IMR-90 (cell line): ENCODE data around the gene GPR173. TPM values are rescaled to one million over a fixed set of nuclear protein-coding genes. Genes with fewer than 3 reads are reported as not detected.

Experiments
- ATAC-seq: fragments of 200-7000 bp; cut with Tn5 transposase; 2 replicates; pipeline ENCODE4 v1.9.1; 2020; ENCODE audit warnings: low read depth, mild to moderate bottlenecking, moderate library complexity
- BruUV-seq: library from RNA; stranded (reverse); fragments of 400-500 nt; replicated peaks from 2 replicates; lab custom pipeline; 2021; lab: Mats Ljungman, UMichigan
- CTCF ChIA-PET: fragments of 300-600 bp; formaldehyde crosslinking; extraction: SDS; loops from one replicate; lab custom pipeline; 2021; ENCODE audit warnings: antibody characterized with exemption; lab: Yijun Ruan, JAX
- POLR2A ChIA-PET: fragments of 300-600 bp; sonication (Branson Sonifier 250); formaldehyde crosslinking; loops from one replicate; lab custom pipeline; 2022; ENCODE audit warnings: antibody characterized with exemption; ENCODE audit not compliant: unreplicated experiment; lab: Charles Lee
- DNase-seq: peaks from one replicate; pipeline ENCODE4 v3.0.0; 2013
- H2AFZ ChIP-seq: replicated peaks from 2 replicates; pipeline ENCODE3; 2013; ENCODE audit warnings: low read length, mild to moderate bottlenecking; ENCODE audit not compliant: poor library complexity
- H2AK5ac ChIP-seq: 2 replicates; pipeline ENCODE4 v1.6.1; 2013; ENCODE audit warnings: low read depth, low read length, inconsistent platforms
- H2AK9ac ChIP-seq: replicated peaks from 2 replicates; pipeline ENCODE3; 2013; ENCODE audit warnings: mild to moderate bottlenecking, low read depth, low read length, moderate library complexity; ENCODE audit not compliant: poor library complexity
- H2BK120ac ChIP-seq: 2 replicates; pipeline ENCODE4 v1.6.1; 2013; ENCODE audit warnings: low read depth, low read length, inconsistent platforms
- H2BK15ac ChIP-seq: 3 replicates; pipeline ENCODE4 v1.6.1; 2013; ENCODE audit warnings: low read depth, low read length, inconsistent platforms
- H2BK20ac ChIP-seq: 2 replicates; pipeline ENCODE4 v1.6.1; 2013; ENCODE audit warnings: low read depth, mild to moderate bottlenecking, inconsistent platforms, low read length, moderate library complexity
- H2BK5ac ChIP-seq: 2 replicates; pipeline ENCODE4 v1.6.1; 2013; ENCODE audit warnings: mild to moderate bottlenecking, low read depth, low read length, inconsistent platforms; ENCODE audit not compliant: poor library complexity, severe bottlenecking
- H3K14ac ChIP-seq: replicated peaks from 2 replicates; pipeline ENCODE4 v1.6.1; 2013; ENCODE audit warnings: low read depth, low read length, inconsistent platforms
- H3K18ac ChIP-seq: 2 replicates; pipeline ENCODE4 v1.6.1; 2013; ENCODE audit warnings: low read depth, low read length, control low read depth
- H3K23ac ChIP-seq: 2 replicates; pipeline ENCODE4 v1.6.1; 2013; ENCODE audit warnings: low read depth, low read length, inconsistent platforms
- H3K27ac ChIP-seq: 2 replicates; pipeline ENCODE4 v1.5.1; 2013; ENCODE audit warnings: mild to moderate bottlenecking, control low read depth, low read length; ENCODE audit not compliant: insufficient read depth
- H3K27me3 ChIP-seq: 2 replicates; pipeline ENCODE4 v1.6.1; 2013; ENCODE audit warnings: low read length; ENCODE audit not compliant: control insufficient read depth, insufficient read depth
- H3K36me3 ChIP-seq: 2 replicates; pipeline ENCODE4 v1.6.1; 2013; ENCODE audit warnings: low read length, mixed read lengths; ENCODE audit not compliant: control insufficient read depth, insufficient read depth
- H3K4ac ChIP-seq: 2 replicates; pipeline ENCODE4 v1.6.1; 2013; ENCODE audit warnings: low read depth, low read length, inconsistent platforms
- H3K4me1 ChIP-seq: 2 replicates; pipeline ENCODE4 v1.6.1; 2013; ENCODE audit warnings: low read length, mixed read lengths; ENCODE audit not compliant: control insufficient read depth, insufficient read depth
- H3K4me2 ChIP-seq: 2 replicates; pipeline ENCODE4 v1.6.1; 2013; ENCODE audit warnings: low read depth, mild to moderate bottlenecking, control low read depth, low read length, moderate library complexity
- H3K4me3 ChIP-seq: 2 replicates; pipeline ENCODE4 v1.5.1; 2013; ENCODE audit warnings: low read depth, mild to moderate bottlenecking, control low read depth, low read length, moderate library complexity; ENCODE audit not compliant: insufficient read depth
- H3K56ac ChIP-seq: 2 replicates; pipeline ENCODE4 v1.6.1; 2013; ENCODE audit warnings: low read length, inconsistent platforms; ENCODE audit not compliant: insufficient read depth; ENCODE audit errors: extremely low read depth
- H3K79me1 ChIP-seq, 2 experiments: 2 replicates each; pipeline ENCODE4 v1.6.1; 2013; ENCODE audit warnings: low read length in 2 of 2, inconsistent platforms in 1 of 2, low read depth in 1 of 2
- H3K9ac ChIP-seq: 2 replicates; pipeline ENCODE4 v1.6.1; 2013; ENCODE audit warnings: low read depth, low read length, control low read depth
- H3K9me1 ChIP-seq: 2 replicates; pipeline ENCODE4 v1.6.1; 2013; ENCODE audit warnings: low read length, inconsistent platforms; ENCODE audit not compliant: insufficient read depth
- H3K9me3 ChIP-seq: 2 replicates; pipeline ENCODE4 v1.6.1; 2013; ENCODE audit warnings: low read length; ENCODE audit not compliant: control insufficient read depth, insufficient read depth
- H4K20me1 ChIP-seq: 2 replicates; pipeline ENCODE4 v1.6.1; 2013; ENCODE audit warnings: low read length, inconsistent platforms; ENCODE audit not compliant: insufficient read depth
- H4K5ac ChIP-seq: 2 replicates; pipeline ENCODE4 v1.6.1; 2013; ENCODE audit warnings: mild to moderate bottlenecking, low read depth, low read length, control low read depth
- H4K8ac ChIP-seq, 2 experiments: 2 replicates each; pipeline ENCODE4 v1.6.1; 2013; ENCODE audit warnings: low read depth in 2 of 2, low read length in 2 of 2, control low read depth in 1 of 2, inconsistent platforms in 1 of 2
- H4K91ac ChIP-seq: 2 replicates; pipeline ENCODE4 v1.6.1; 2013; ENCODE audit warnings: low read depth, low read length, inconsistent platforms; ENCODE audit not compliant: insufficient read depth
- BHLHE40 ChIP-seq: fragments of 150-350 bp; IDR thresholded peaks from 2 replicates; pipeline ENCODE4 v1.6.1; 2016; ENCODE audit warnings: mild to moderate bottlenecking, low read depth, low read length
- CEBPB ChIP-seq: IDR thresholded peaks from 2 replicates; pipeline ENCODE4 v1.6.1; 2012; ENCODE audit warnings: low read depth, low read length, improper control_type of control experiment
- CHD1 ChIP-seq: IDR thresholded peaks from 2 replicates; pipeline ENCODE4 v1.6.1; 2012; ENCODE audit warnings: low read depth, low read length, improper control_type of control experiment
- FOS ChIP-seq: fragments of 150-350 bp; IDR thresholded peaks from 2 replicates; pipeline ENCODE4 v1.6.1; 2016; ENCODE audit warnings: low read depth, low read length
- MAFK ChIP-seq: IDR thresholded peaks from 2 replicates; pipeline ENCODE4 v1.6.1; 2012; ENCODE audit warnings: low read depth, low read length, improper control_type of control experiment
- MAZ ChIP-seq: IDR thresholded peaks from 2 replicates; pipeline ENCODE4 v1.6.1; 2012; ENCODE audit warnings: low read depth, mild to moderate bottlenecking, low read length, improper control_type of control experiment, moderate library complexity, borderline replicate concordance
- MXI1 ChIP-seq: IDR thresholded peaks from 2 replicates; pipeline ENCODE4 v1.6.1; 2012; ENCODE audit warnings: low read depth, mild to moderate bottlenecking, low read length, moderate library complexity, borderline replicate concordance
- NFE2L2 ChIP-seq: fragments of 150-350 bp; IDR thresholded peaks from 2 replicates; pipeline ENCODE4 v1.6.1; 2016; ENCODE audit warnings: low read depth, mild to moderate bottlenecking, low read length
- POLR2A ChIP-seq: IDR thresholded peaks from 2 replicates; pipeline ENCODE4 v1.6.1; 2012; ENCODE audit warnings: mild to moderate bottlenecking, low read depth, low read length
- RAD21 ChIP-seq: IDR thresholded peaks from 2 replicates; pipeline ENCODE4 v1.6.1; 2012; ENCODE audit warnings: low read length, improper control_type of control experiment
- RCOR1 ChIP-seq: IDR thresholded peaks from 2 replicates; pipeline ENCODE4 v1.6.1; 2012; ENCODE audit warnings: mild to moderate bottlenecking, low read length, improper control_type of control experiment; ENCODE audit not compliant: insufficient replicate concordance
- RFX5 ChIP-seq: IDR thresholded peaks from 2 replicates; pipeline ENCODE4 v1.8.0; 2012; ENCODE audit warnings: low read depth, mild to moderate bottlenecking, low read length, moderate library complexity
- SMC3 ChIP-seq: fragments of 150-350 bp; IDR thresholded peaks from 2 replicates; pipeline ENCODE4 v1.6.1; 2016; ENCODE audit warnings: low read depth, mild to moderate bottlenecking, antibody characterized with exemption, low read length, moderate library complexity
- WGBS, 2 experiments: methylation state at CpG; one replicate each; pipeline versions ENCODE4 v1.1.5 to v1.1.7; 2013; ENCODE audit warnings: missing lambda C conversion rate in 2 of 2; ENCODE audit not compliant: insufficient read length in 1 of 2; ENCODE audit errors: extremely low coverage in 2 of 2; 5-methylcytosine and 5-hydroxymethylcytosine counted together
- dilution Hi-C: fragments of 300-500 bp; cut with HindIII; formaldehyde crosslinking; loops from one replicate; pipeline ENCODE4 v1.14.3; 2018; ENCODE audit warnings: low sequenced_read_pairs; ENCODE audit not compliant: unreplicated experiment
- in situ Hi-C: fragments of 300-500 bp; cut with MboI; formaldehyde crosslinking; loops from 3 replicates; pipeline ENCODE4 v1.14.3; 2019; ENCODE audit warnings: low sequenced_read_pairs, inconsistent platforms, mixed read lengths
- intact Hi-C: fragments of 100-400 bp; cut with micrococcal nuclease; formaldehyde crosslinking; loops from 2 replicates; pipeline ENCODE4 v1.10.0; 2022
- polyA plus RNA-seq, 3 experiments: library from polyadenylated mRNA; depleted of rRNA; stranded (reverse); fragments of >200 nt; gene quantifications; 2 replicates each; pipeline ENCODE4 v1.2.3, GENCODE V29; 2012; ENCODE audit warnings: low replicate concordance in 1 of 3
- total RNA-seq: library from RNA; depleted of rRNA; stranded (reverse); fragments of >200 nt; gene quantifications from 2 replicates; pipeline ENCODE4 v1.2.3, GENCODE V29; 2012
- TF ChIP-seq, protein P1 (sequence below): fragments of 150-350 bp; IDR thresholded peaks from 2 replicates; pipeline ENCODE4 v1.6.1; 2017; ENCODE audit warnings: mild to moderate bottlenecking, antibody characterized with exemption, low read length, low read depth
- TF ChIP-seq, protein P2 (sequence below): fragments of 150-350 bp; IDR thresholded peaks from 2 replicates; pipeline ENCODE4 v1.6.1; 2016; ENCODE audit warnings: low read depth, mild to moderate bottlenecking, low read length, moderate library complexity, borderline replicate concordance
- TF ChIP-seq, protein P3 (sequence below): conservative IDR thresholded peaks from 2 replicates; pipeline ENCODE4 v1.5.1; 2012; ENCODE audit warnings: mild to moderate bottlenecking, low read depth, low read length, improper control_type of control experiment

The GPR173 gene
- total and polyA plus RNA-seq, 2 of the 4 experiments (the other 2 are of a cell fraction), result 0.90 to 6.1 TPM

DNA sequence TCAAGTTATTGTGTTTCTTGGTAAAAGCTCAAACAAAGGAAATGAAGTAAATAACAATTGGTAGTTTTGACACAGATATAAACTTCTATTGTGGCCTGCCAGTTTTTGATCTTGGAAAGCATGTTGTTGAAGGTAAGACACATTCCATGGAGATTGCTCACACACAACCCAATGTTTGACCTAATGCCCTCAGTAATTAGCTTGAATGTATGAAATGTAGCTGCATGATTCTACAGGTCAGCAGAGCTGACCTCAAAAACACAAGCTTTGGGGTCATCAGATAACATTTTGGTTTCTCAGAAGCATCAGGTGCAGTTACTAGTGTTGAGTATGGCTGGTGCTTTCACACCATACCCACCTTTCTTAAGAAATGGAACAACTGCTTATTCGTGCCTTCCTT is 16.5 kb downstream of the GPR173 start:
- H3K4me3 ChIP-seq, result no peak overlapping the region
- no peak overlapping the region for H3K4ac ChIP-seq
- H3K27me3 ChIP-seq, result peaks cover 3% of the 10 kb centered on the region
- H4K5ac ChIP-seq, result no peak overlapping the region
- no peak overlapping the region for H2BK15ac ChIP-seq
- H2AK5ac ChIP-seq, result no peak overlapping the region
- H3K9me1 ChIP-seq, result peaks cover 5% of the 10 kb centered on the region; the same call in 1 of the 2 replicates
- no peaks in the 10 kb centered on the region for H3K9me3 ChIP-seq
- TF ChIP-seq, protein P1, sequence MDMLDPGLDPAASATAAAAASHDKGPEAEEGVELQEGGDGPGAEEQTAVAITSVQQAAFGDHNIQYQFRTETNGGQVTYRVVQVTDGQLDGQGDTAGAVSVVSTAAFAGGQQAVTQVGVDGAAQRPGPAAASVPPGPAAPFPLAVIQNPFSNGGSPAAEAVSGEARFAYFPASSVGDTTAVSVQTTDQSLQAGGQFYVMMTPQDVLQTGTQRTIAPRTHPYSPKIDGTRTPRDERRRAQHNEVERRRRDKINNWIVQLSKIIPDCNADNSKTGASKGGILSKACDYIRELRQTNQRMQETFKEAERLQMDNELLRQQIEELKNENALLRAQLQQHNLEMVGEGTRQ, result no peak
- TF ChIP-seq POLR2A (no peak), CEBPB (no peak), RFX5 (no peak), MAZ (no peak), MXI1 (no peak), SMC3 (no peak), BHLHE40 (no peak), NFE2L2 (no peak), RAD21 (no peak), MAFK (no peak), RCOR1 (no peak), CHD1 (no peak), FOS (no peak)
- TF ChIP-seq, protein P2, sequence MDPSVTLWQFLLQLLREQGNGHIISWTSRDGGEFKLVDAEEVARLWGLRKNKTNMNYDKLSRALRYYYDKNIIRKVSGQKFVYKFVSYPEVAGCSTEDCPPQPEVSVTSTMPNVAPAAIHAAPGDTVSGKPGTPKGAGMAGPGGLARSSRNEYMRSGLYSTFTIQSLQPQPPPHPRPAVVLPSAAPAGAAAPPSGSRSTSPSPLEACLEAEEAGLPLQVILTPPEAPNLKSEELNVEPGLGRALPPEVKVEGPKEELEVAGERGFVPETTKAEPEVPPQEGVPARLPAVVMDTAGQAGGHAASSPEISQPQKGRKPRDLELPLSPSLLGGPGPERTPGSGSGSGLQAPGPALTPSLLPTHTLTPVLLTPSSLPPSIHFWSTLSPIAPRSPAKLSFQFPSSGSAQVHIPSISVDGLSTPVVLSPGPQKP, result no peak
- TF ChIP-seq, protein P3, sequence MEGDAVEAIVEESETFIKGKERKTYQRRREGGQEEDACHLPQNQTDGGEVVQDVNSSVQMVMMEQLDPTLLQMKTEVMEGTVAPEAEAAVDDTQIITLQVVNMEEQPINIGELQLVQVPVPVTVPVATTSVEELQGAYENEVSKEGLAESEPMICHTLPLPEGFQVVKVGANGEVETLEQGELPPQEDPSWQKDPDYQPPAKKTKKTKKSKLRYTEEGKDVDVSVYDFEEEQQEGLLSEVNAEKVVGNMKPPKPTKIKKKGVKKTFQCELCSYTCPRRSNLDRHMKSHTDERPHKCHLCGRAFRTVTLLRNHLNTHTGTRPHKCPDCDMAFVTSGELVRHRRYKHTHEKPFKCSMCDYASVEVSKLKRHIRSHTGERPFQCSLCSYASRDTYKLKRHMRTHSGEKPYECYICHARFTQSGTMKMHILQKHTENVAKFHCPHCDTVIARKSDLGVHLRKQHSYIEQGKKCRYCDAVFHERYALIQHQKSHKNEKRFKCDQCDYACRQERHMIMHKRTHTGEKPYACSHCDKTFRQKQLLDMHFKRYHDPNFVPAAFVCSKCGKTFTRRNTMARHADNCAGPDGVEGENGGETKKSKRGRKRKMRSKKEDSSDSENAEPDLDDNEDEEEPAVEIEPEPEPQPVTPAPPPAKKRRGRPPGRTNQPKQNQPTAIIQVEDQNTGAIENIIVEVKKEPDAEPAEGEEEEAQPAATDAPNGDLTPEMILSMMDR, result no peak
- POLR2A ChIA-PET, result no interaction called here
- no CpG with 5 or more reads among the region's 1 CpG for WGBS, 2 experiments
- in situ Hi-C loops, result no loop called here
- no peak overlapping the region for H2AFZ ChIP-seq
- H3K4me2 ChIP-seq, result no peak overlapping the region
- DNase-seq (no peak), ATAC-seq (no peak)
- no peaks in the 10 kb centered on the region for H3K36me3 ChIP-seq
- H4K91ac ChIP-seq, result no peak overlapping the region
- H4K20me1 ChIP-seq, result peaks cover 11% of the 10 kb centered on the region; the same call in 1 of the 2 replicates
- no peak overlapping the region for H3K18ac ChIP-seq
- no peak overlapping the region for H3K27ac ChIP-seq
- no peak overlapping the region for H2BK120ac ChIP-seq
- no peak overlapping the region for H2AK9ac ChIP-seq
- H3K56ac ChIP-seq, result no peak overlapping the region
- no peak overlapping the region for H2BK5ac ChIP-seq
- H3K14ac ChIP-seq, result no peak overlapping the region
- dilution Hi-C loops, result no loop called here
- peak overlapping the region; percentile 49; the same call in 1 of the 2 replicates for H3K23ac ChIP-seq
- no peak overlapping the region for H4K8ac ChIP-seq
- peaks cover 0 to 21% of the 10 kb centered on the region in 2 experiments; a peak in 3 of 4 replicates for H3K79me1 ChIP-seq
- intact Hi-C loops, result no loop called here
- no peak overlapping the region for H2BK20ac ChIP-seq
- H3K9ac ChIP-seq, result no peak overlapping the region
- CTCF ChIA-PET, result no interaction called here
- no TSS peak for BruUV-seq
- 0 out of 2 replicates have a peak, but pooled peaks cover 2% of the 10 kb centered on the region for H3K4me1 ChIP-seq
